Measurements from ENCODE around the gene RND3.

DNA sequence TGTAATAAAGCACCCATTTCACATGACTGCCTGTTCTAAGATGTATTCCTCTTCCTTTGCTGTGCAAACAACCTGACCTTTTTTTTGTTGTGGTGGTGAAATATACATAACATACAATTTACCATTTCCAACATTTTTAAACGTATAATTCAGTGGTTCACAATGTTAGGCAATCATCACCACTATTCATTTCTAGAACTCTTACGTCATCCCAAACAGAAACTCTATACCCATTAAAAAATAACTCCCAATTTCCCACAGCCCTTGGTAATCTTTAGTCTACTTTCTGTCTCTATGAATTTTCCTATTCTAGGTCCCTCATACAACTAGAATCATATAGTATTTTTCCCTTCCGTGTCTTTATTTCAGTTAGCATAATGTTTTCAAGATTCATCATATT lies 36.7 kb downstream of the RND3 start:
- TF ChIP-seq EZH2 (IDR thresholded peaks at IDR 0.05; ENCODE audit: borderline replicate concordance, low read depth, low read length, severe bottlenecking) = no peak
- no peak for TF ChIP-seq CTCF (IDR thresholded peaks at IDR 0.05; ENCODE audit: borderline replicate concordance, extremely low read depth, low read length, poor library complexity, severe bottlenecking)

Measured in DND-41 (cell line).